ENCODE measurements around the gene TAAR1. TPM values are rescaled to one million over a fixed set of nuclear protein-coding genes. Genes with fewer than 3 reads are reported as not detected.

Gene TAAR1
- total and polyA plus RNA-seq, 2 donors (not counting 1 experiment from before 2014, with no cell fraction given) = not detected

- no peak overlapping the region for H3K4me2 ChIP-seq (ENCODE audit: extremely low read depth, insufficient read depth, low read length)
Measured at GRCh38 chr6:132686531-132686930, 27.5 kb upstream of the TAAR1 start.

GRCh38 chr6:132685009-132685408, 26.0 kb upstream of the TAAR1 start:
- H3K27me3 ChIP-seq (ENCODE audit: control insufficient read depth, insufficient read depth, low read length) = no peaks in the 10 kb centered on the region
- H4K20me1 ChIP-seq (ENCODE audit: control insufficient read depth, extremely low read depth, insufficient read depth, low read length) = no peaks in the 10 kb centered on the region
- no peak overlapping the region for H3K9ac ChIP-seq (ENCODE audit: insufficient read depth, low read length)
- H3K27ac ChIP-seq (ENCODE audit: insufficient read depth, low read length) = no peak overlapping the region
- DNase-seq (ENCODE audit: low read depth in 2 of 2) = no peak
- H3K9me3 ChIP-seq (ENCODE audit: control insufficient read depth, insufficient read depth, low read depth, low read length) = no peaks in the 10 kb centered on the region
- H2AFZ ChIP-seq (ENCODE audit: low read length) = no peak overlapping the region
- H3K4me1 ChIP-seq (ENCODE audit: control insufficient read depth, extremely low read depth, insufficient read depth, low read length) = no peaks in the 10 kb centered on the region
- TF ChIP-seq, protein P1, sequence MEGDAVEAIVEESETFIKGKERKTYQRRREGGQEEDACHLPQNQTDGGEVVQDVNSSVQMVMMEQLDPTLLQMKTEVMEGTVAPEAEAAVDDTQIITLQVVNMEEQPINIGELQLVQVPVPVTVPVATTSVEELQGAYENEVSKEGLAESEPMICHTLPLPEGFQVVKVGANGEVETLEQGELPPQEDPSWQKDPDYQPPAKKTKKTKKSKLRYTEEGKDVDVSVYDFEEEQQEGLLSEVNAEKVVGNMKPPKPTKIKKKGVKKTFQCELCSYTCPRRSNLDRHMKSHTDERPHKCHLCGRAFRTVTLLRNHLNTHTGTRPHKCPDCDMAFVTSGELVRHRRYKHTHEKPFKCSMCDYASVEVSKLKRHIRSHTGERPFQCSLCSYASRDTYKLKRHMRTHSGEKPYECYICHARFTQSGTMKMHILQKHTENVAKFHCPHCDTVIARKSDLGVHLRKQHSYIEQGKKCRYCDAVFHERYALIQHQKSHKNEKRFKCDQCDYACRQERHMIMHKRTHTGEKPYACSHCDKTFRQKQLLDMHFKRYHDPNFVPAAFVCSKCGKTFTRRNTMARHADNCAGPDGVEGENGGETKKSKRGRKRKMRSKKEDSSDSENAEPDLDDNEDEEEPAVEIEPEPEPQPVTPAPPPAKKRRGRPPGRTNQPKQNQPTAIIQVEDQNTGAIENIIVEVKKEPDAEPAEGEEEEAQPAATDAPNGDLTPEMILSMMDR (conservative IDR thresholded peaks at IDR 0.05 in 1 of 2, IDR thresholded peaks at IDR 0.05 in 1 of 2; ENCODE audit: low read depth in 1 of 2, low read length in 2 of 2) = no peak
- no peak for TF ChIP-seq EZH2 (IDR thresholded peaks at IDR 0.05; ENCODE audit: low read length, missing control alignments)
- no peaks in the 10 kb centered on the region for H3K36me3 ChIP-seq (ENCODE audit: control insufficient read depth, insufficient read depth, low read length)
- no peak overlapping the region for H3K4me3 ChIP-seq (replicated peaks in 1 of 4; ENCODE audit: control extremely low read depth in 1 of 4, insufficient read depth in 1 of 4, low read depth in 3 of 4, low read length in 4 of 4)
- no peaks in the 10 kb centered on the region for H3K79me2 ChIP-seq (ENCODE audit: control insufficient read depth, insufficient read depth, low read length)
- no peak overlapping the region for H3K4me2 ChIP-seq (ENCODE audit: extremely low read depth, insufficient read depth, low read length)

More at GRCh38 chr6:132686531-132686930, 27.5 kb upstream of the TAAR1 start:
- no peak overlapping the region for H3K9ac ChIP-seq (ENCODE audit: insufficient read depth, low read length)
- H3K27me3 ChIP-seq (ENCODE audit: control insufficient read depth, insufficient read depth, low read length) = no peaks in the 10 kb centered on the region
- no peaks in the 10 kb centered on the region for H3K4me1 ChIP-seq (ENCODE audit: control insufficient read depth, extremely low read depth, insufficient read depth, low read length)
- TF ChIP-seq EZH2 (IDR thresholded peaks at IDR 0.05; ENCODE audit: low read length, missing control alignments) = no peak
- TF ChIP-seq, protein P1 (conservative IDR thresholded peaks at IDR 0.05 in 1 of 2, IDR thresholded peaks at IDR 0.05 in 1 of 2; ENCODE audit: low read depth in 1 of 2, low read length in 2 of 2) = no peak
- no peaks in the 10 kb centered on the region for H3K79me2 ChIP-seq (ENCODE audit: control insufficient read depth, insufficient read depth, low read length)
- DNase-seq (ENCODE audit: low read depth in 2 of 2) = no peak
- H4K20me1 ChIP-seq (ENCODE audit: control insufficient read depth, extremely low read depth, insufficient read depth, low read length) = no peaks in the 10 kb centered on the region
- H3K9me3 ChIP-seq (ENCODE audit: control insufficient read depth, insufficient read depth, low read depth, low read length) = no peaks in the 10 kb centered on the region
- no peaks in the 10 kb centered on the region for H3K36me3 ChIP-seq (ENCODE audit: control insufficient read depth, insufficient read depth, low read length)
- H3K27ac ChIP-seq (ENCODE audit: insufficient read depth, low read length) = no peak overlapping the region
- no peak overlapping the region for H3K4me3 ChIP-seq (replicated peaks in 1 of 4; ENCODE audit: control extremely low read depth in 1 of 4, insufficient read depth in 1 of 4, low read depth in 3 of 4, low read length in 4 of 4)
- H2AFZ ChIP-seq (ENCODE audit: low read length) = no peak overlapping the region

GRCh38 chr6:132684272-132684671, 25.3 kb upstream of the TAAR1 start:
- Histone ChIP-seq H3K4me3 (replicated peaks in 1 of 4; ENCODE audit: control extremely low read depth in 1 of 4, insufficient read depth in 1 of 4, low read depth in 3 of 4, low read length in 4 of 4) (no peak overlapping the region), H3K27ac (ENCODE audit: insufficient read depth, low read length) (no peak overlapping the region), H3K9ac (ENCODE audit: insufficient read depth, low read length) (no peak overlapping the region), H3K79me2 (ENCODE audit: control insufficient read depth, insufficient read depth, low read length) (no peaks in the 10 kb centered on the region), H3K36me3 (ENCODE audit: control insufficient read depth, insufficient read depth, low read length) (no peaks in the 10 kb centered on the region), H3K9me3 (ENCODE audit: control insufficient read depth, insufficient read depth, low read depth, low read length) (no peaks in the 10 kb centered on the region), H4K20me1 (ENCODE audit: control insufficient read depth, extremely low read depth, insufficient read depth, low read length) (no peaks in the 10 kb centered on the region), H2AFZ (ENCODE audit: low read length) (no peak overlapping the region), H3K4me2 (ENCODE audit: extremely low read depth, insufficient read depth, low read length) (no peak overlapping the region), H3K27me3 (ENCODE audit: control insufficient read depth, insufficient read depth, low read length) (no peaks in the 10 kb centered on the region), H3K4me1 (ENCODE audit: control insufficient read depth, extremely low read depth, insufficient read depth, low read length) (no peaks in the 10 kb centered on the region)
- no peak for TF ChIP-seq EZH2 (IDR thresholded peaks at IDR 0.05; ENCODE audit: low read length, missing control alignments)
- TF ChIP-seq, protein P1 (conservative IDR thresholded peaks at IDR 0.05 in 1 of 2, IDR thresholded peaks at IDR 0.05 in 1 of 2; ENCODE audit: low read depth in 1 of 2, low read length in 2 of 2) = no peak
- DNase-seq (ENCODE audit: low read depth in 2 of 2) = no peak

Measured in fibroblast of lung (primary cell).